Kidney (tissue), 14 donors: Measurements from ENCODE around the gene DACT2. TPM values are rescaled to one million over a fixed set of nuclear protein-coding genes. Genes with fewer than 3 reads are reported as not detected.

ENCODE experiments used
- DNase-seq, 5 donors: peaks; one replicate each; pipeline ENCODE4 v3.0.0-alpha.2; 2013 to 2020
- FAIRE-seq: peaks from 2 replicates; lab custom pipeline; 2012; peaks lifted over from hg19 to GRCh38; lab: Jason Lieb, UNC
- H3K27ac ChIP-seq, 2 donors: one replicate each; pipeline ENCODE4 v1.7.0; 2013; ENCODE audit warnings: low read depth in 2 of 2, low read length in 2 of 2, inconsistent platforms in 1 of 2
- H3K27me3 ChIP-seq: one replicate; pipeline ENCODE4 v1.7.1; 2013; ENCODE audit warnings: low read length, inconsistent platforms; ENCODE audit not compliant: control insufficient read depth, insufficient read depth
- H3K36me3 ChIP-seq, 3 donors: one replicate each; pipeline versions ENCODE4 v1.7.0 to v1.7.1; 2013; ENCODE audit warnings: low read length in 3 of 3, control low read depth in 1 of 3, inconsistent platforms in 1 of 3; ENCODE audit not compliant: insufficient read depth in 3 of 3, control insufficient read depth in 2 of 3
- H3K4me1 ChIP-seq, 3 donors: one replicate each; pipeline versions ENCODE4 v1.7.0 to v1.7.1; 2013; ENCODE audit warnings: low read length in 3 of 3, inconsistent platforms in 1 of 3, low read depth in 1 of 3; ENCODE audit not compliant: control insufficient read depth in 2 of 3, insufficient read depth in 2 of 3
- H3K4me3 ChIP-seq, 3 donors: one replicate each; pipeline versions ENCODE4 v1.7.0 to v1.8.1; 2013; ENCODE audit warnings: low read length in 3 of 3, control low read depth in 1 of 3, inconsistent platforms in 1 of 3
- H3K9ac ChIP-seq, 3 donors: one replicate each; pipeline versions ENCODE4 v1.7.0 to v1.7.1; 2013; ENCODE audit warnings: low read length in 3 of 3, control low read depth in 1 of 3, inconsistent platforms in 1 of 3
- H3K9me3 ChIP-seq, 3 donors: one replicate each; pipeline versions ENCODE4 v1.7.0 to v1.7.1; 2013; ENCODE audit warnings: low read length in 3 of 3, control low read depth in 1 of 3, inconsistent platforms in 1 of 3; ENCODE audit not compliant: control insufficient read depth in 2 of 3, insufficient read depth in 1 of 3
- CTCF ChIP-seq: IDR thresholded peaks from 3 replicates; pipeline ENCODE4 v1.5.1; 2012; ENCODE audit warnings: mild to moderate bottlenecking, moderate library complexity, borderline replicate concordance; ENCODE audit not compliant: insufficient read depth; ENCODE audit errors: extremely low read depth
- intact Hi-C: fragments of 100-400 bp; cut with DNase I; formaldehyde crosslinking; loops from one replicate; pipeline ENCODE4 v1.11.1; 2022
- polyA plus RNA-seq: library from polyadenylated mRNA; stranded (reverse); fragments of 350-450 nt; fragmentation: Illumina TruSeq; extraction: RNeasy Lipid Tissue Mini Kit (QIAGEN cat#74804); gene quantifications from one replicate; pipeline ENCODE4 v1.2.3, GENCODE V29; 2014; ENCODE audit warnings: low read depth, low replicate concordance; ENCODE audit not compliant: insufficient read depth
- total RNA-seq: library from RNA; stranded (reverse); fragmentation: NEBNext Ultra II Directional; extraction: Animal tissue kit (Norgen Biotek cat#: 25700); gene quantifications from one replicate; pipeline ENCODE4 v1.2.1, GENCODE V29; 2021
- donor health status: control.
- donor health status: control.
- donor health status: control.
- donor health status: control.
- donor health status: control.
- donor health status: DM: yes; HTN: yes; CAD: no.
- donor health status: Normal renal cell carcinoma (clear cell type).

DACT2 gene
- total and polyA plus RNA-seq, 2 donors from 2014 or later, result 4.8 to 5.0 TPM

DNA sequence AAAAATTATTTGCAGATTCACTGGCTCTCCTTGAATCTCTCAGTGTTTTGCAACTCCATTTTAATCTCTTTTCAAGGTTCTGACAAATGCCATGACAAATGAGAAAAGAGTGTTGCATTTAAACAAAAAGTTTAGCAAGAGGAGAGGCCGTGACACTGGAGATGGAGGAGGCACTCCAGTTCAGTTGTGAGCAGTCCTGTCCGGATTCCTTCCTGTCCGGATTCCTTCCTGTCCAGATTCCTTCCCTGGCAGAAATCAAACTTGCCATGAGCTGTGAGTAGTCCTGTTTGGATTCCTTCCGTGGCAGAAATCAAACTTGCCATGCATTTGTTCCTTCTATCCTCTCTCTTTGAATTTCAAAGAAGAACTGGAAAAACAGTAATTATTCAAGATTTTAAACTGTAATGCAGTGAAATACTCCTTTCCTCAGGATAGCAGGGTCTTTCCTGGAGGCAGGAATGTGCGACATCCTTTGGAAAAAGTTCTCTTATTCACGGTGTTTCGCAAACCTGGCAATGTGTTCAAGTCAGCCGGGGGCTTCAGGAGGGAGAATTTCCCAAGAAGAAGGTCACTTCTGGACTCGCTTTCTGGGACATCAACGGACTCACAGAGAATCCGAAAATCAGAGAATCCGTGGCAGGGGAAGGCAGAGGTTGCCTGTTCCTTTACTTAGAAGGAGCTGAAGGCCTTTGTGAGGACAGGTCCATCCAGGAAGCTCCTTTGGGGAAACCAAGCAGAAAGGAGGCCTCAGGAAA is 48.7 kb upstream of the DACT2 start:
- DNase-seq (peak in 2 of 5 donors; percentile 20 to 55), FAIRE-seq (no peak)
- Histone ChIP-seq H3K9me3 (no peaks in the 10 kb centered on the region), H3K27ac (no peak overlapping the region), H3K4me3 (no peak overlapping the region), H3K9ac (no peak overlapping the region), H3K36me3 (no peaks in the 10 kb centered on the region), H3K27me3 (no peaks in the 10 kb centered on the region), H3K4me1 (no peaks in the 10 kb centered on the region)
- intact Hi-C loops, result no loop called here
- no peak for TF ChIP-seq CTCF

DNA sequence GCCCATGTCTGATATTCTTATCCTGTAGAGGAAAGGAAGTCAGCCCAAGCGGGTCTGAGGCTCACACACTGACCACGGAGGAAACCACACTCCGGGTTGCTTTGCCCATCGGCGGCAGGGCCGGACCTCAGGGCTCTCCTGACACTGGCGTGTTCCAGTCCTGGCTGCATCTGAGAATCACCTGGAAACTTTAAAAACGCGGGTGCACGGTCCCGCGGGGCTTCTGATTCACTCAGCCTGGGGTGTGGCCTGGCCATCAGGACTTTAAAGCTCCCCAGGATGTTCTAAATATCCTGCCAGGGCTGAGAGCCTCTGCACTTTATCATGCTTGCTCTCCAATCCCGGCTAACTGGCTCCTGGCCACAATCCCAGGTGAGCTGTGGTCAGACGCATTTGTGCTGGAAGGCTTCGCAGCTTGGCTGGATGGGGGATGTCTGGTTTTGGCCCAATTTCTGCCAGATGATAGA is 47.7 kb upstream of the DACT2 start:
- no peak for TF ChIP-seq CTCF
- no peaks in the 10 kb centered on the region for H3K4me1 ChIP-seq
- intact Hi-C loops, result no loop called here
- no peak overlapping the region for H3K27ac ChIP-seq
- DNase-seq (peak in 1 of 5 donors; percentile 20), FAIRE-seq (no peak)
- H3K9me3 ChIP-seq, result no peaks in the 10 kb centered on the region
- no peak overlapping the region for H3K4me3 ChIP-seq
- H3K9ac ChIP-seq, result no peak overlapping the region
- no peaks in the 10 kb centered on the region for H3K36me3 ChIP-seq
- no peaks in the 10 kb centered on the region for H3K27me3 ChIP-seq

DNA sequence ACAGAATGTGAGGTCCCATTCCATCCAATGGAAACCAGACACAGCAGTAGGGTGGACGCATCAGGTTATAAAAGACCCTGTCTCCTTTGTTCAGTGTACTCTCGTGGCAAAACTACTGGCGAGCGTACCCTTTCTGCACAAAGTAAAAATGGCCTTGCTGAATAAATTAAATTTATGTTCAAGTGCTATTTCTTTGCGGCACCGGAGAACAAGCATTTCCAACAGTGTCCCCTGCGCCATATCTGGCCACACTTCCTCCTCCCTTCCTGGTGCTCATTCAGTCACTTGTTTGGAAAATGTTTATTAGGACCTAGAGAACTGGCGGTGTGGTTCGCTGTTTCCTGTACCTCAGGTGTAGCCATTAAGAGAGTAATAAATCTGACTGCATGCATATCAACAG is 46.9 kb upstream of the DACT2 start:
- H3K9ac ChIP-seq, result no peak overlapping the region
- intact Hi-C loops, result no loop called here
- no peak overlapping the region for H3K27ac ChIP-seq
- TF ChIP-seq CTCF, result no peak
- peaks cover 0 to under 1% (median 0%) of the 10 kb centered on the region in 3 donors for H3K9me3 ChIP-seq
- no peaks in the 10 kb centered on the region for H3K4me1 ChIP-seq
- no peak for DNase-seq
- no peaks in the 10 kb centered on the region for H3K27me3 ChIP-seq
- no peaks in the 10 kb centered on the region for H3K36me3 ChIP-seq
- no peak for FAIRE-seq
- H3K4me3 ChIP-seq, result no peak overlapping the region
